GM06990 (cell line): Measurements from ENCODE around the gene PDGFC.

Experiments
- DNase-seq: peaks from one replicate; pipeline ENCODE4 v3.0.0-alpha.2; 2011; ENCODE audit not compliant: insufficient read length; ENCODE audit errors: extremely low read depth
- H3K27me3 ChIP-seq: replicated peaks from 2 replicates; pipeline ENCODE4 v1.6.0; 2011; ENCODE audit warnings: low read length; ENCODE audit not compliant: control insufficient read depth, insufficient read depth
- H3K36me3 ChIP-seq: 2 replicates; pipeline ENCODE4 v1.5.1; 2011; ENCODE audit warnings: low read length; ENCODE audit not compliant: control insufficient read depth, insufficient read depth
- H3K4me3 ChIP-seq: replicated peaks from 2 replicates; pipeline ENCODE4 v1.5.1; 2011; ENCODE audit warnings: low read depth, mild to moderate bottlenecking, control low read depth, low read length
- TF ChIP-seq, protein P1 (sequence below): IDR thresholded peaks from 2 replicates; pipeline ENCODE4 v1.5.1; 2011; ENCODE audit warnings: low read length, control low read depth, mild to moderate bottlenecking, inconsistent platforms; ENCODE audit not compliant: insufficient read depth, poor library complexity, severe bottlenecking

The PDGFC gene

DNA sequence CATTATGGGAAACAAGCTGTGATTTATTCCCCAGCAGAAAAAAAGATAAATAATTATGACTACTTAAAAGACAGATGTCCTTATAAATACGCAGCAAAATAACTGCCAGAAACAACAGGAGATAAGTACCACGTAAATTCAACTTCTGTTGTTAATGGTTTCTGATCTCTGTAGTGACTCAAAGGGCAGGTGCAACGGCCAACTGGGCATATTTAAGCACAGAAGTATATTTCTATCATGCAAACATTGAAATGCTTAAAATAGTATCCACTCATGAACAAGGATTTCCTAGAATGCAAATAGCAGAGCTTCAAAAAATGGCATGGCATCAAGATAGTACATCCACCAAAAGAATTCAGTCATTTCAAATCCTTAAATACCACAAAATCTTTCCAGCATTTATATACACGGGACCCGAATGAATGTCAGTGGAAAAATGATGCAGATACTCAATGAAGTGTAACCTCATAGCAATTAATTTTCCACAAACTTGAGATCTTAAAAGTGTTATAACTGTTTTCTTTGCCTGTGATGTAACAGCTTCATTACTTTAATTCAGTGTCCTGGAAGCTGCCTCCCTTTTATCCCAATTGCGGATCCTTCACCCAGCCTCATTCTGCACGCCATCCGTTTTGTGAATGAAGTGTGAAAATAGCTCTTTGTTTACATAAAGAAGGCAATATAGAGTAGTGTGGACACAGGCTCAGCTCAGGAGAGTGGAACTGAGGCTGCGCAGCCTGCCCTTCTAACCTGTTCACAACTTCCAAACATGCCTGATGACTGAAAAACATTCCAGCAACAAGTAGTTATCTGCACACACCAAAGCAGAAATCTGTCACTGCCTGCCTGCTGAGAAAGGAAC lies 10.2 kb downstream of the PDGFC start:
- Histone ChIP-seq H3K27me3 (no peaks in the 10 kb centered on the region), H3K4me3 (no peak overlapping the region), H3K36me3 (no peaks in the 10 kb centered on the region)
- DNase-seq = no peak
- TF ChIP-seq, protein P1, sequence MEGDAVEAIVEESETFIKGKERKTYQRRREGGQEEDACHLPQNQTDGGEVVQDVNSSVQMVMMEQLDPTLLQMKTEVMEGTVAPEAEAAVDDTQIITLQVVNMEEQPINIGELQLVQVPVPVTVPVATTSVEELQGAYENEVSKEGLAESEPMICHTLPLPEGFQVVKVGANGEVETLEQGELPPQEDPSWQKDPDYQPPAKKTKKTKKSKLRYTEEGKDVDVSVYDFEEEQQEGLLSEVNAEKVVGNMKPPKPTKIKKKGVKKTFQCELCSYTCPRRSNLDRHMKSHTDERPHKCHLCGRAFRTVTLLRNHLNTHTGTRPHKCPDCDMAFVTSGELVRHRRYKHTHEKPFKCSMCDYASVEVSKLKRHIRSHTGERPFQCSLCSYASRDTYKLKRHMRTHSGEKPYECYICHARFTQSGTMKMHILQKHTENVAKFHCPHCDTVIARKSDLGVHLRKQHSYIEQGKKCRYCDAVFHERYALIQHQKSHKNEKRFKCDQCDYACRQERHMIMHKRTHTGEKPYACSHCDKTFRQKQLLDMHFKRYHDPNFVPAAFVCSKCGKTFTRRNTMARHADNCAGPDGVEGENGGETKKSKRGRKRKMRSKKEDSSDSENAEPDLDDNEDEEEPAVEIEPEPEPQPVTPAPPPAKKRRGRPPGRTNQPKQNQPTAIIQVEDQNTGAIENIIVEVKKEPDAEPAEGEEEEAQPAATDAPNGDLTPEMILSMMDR = no peak

DNA sequence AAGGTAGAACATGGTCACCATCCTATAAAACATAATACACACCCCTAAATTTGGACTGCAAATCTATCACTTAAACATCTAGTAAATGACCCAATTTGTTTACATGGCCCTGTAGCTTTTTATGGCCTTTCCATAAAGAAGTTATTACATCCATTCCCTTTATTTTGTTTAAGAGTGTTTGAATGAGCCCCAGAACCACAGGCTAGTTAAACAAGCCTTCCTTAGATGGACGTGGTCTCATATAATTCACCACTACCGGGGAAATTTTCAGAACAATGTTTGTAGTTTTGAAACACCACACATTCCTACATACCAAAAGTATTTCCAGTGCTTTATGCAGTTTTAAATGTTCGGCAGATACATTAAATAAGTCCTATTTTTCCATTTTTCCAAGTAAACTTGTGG lies 12.3 kb downstream of the PDGFC start:
- no peaks in the 10 kb centered on the region for H3K36me3 ChIP-seq
- DNase-seq = no peak
- H3K27me3 ChIP-seq = no peaks in the 10 kb centered on the region
- TF ChIP-seq, protein P1 = no peak
- no peak overlapping the region for H3K4me3 ChIP-seq

DNA sequence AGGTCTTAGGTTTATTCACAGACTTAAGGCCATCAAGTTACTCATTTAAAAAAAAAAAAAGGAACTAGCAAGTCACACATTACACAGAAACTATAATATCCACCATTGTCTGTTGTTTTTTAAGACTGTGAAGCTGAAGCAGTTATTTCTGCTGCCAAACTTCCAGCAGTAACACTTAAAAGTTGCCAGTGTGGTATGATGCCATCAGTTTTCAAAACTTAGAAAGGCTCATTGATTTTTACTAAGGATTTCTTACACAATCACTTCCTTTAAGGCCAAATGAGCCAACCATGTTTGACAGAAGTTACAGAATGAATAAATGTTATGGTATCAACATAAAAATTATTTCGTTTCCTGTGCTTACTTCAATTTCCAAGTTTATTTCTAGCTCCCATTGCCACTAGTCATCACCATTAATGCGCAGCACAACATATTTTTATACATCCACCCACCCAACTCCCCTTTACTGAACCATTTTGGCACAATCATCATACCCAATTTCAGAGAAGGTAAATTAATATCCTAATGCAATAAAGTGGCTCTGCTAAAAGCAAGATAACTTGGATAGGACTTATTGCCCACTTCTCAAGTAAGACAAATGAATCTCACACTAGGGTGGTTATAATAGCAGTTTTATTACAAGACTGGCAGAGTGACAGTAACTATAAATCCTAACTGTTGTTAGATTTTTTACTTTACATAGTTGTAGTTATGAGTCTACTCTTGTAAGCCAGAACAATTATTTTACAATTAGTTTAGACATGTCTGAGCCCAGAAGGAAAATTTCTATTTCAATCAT lies 13.1 kb downstream of the PDGFC start:
- H3K27me3 ChIP-seq = no peaks in the 10 kb centered on the region
- TF ChIP-seq, protein P1 = no peak
- H3K36me3 ChIP-seq = no peaks in the 10 kb centered on the region
- no peak overlapping the region for H3K4me3 ChIP-seq
- no peak for DNase-seq

DNA sequence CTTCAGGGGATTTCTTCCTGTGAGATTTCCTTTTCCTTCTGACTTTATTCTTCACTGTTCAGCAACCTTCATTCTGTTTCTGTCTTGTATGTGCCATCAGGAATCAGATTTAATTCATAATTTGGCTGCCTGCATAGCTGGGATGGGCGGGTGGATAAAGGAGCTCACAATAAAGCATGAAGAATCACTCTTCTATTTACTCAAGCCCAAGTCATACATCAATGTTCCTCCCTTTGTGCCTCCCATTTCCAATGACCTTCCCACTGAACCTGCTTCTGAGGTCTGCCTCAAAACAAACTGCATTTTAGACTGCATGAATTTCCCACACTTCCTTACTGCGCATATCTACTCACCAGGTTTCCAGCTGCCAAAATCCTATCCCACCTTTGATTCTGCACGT lies 14.0 kb downstream of the PDGFC start:
- no peak for DNase-seq
- TF ChIP-seq, protein P1 = no peak
- no peaks in the 10 kb centered on the region for H3K27me3 ChIP-seq
- no peaks in the 10 kb centered on the region for H3K36me3 ChIP-seq
- H3K4me3 ChIP-seq = no peak overlapping the region

DNA sequence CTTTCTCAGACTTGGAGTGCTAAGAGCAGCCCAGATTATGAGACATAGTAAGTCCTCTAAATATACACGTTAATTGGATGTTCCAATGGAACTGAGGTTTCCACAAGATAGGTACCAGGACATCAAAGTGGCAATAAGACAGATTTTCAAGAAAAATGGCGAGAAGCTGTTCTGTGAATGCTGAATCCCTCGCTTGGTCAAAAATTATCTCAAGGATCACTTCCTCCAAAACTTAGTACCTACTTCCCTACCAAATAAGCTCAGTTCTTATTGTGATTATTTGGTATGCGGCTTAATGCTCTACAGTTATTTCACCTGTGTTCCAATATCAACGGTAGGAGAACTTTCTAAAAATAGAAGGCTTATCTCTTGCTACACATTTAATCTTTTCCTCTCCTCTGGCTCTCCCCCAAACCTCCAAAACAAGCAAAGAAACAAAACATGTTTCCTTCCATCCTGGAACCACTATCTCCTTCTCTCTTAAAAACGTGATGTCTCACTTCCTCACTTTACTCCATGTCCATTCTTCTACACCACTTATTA lies 14.7 kb downstream of the PDGFC start:
- no peaks in the 10 kb centered on the region for H3K36me3 ChIP-seq
- DNase-seq = no peak
- H3K27me3 ChIP-seq = no peaks in the 10 kb centered on the region
- H3K4me3 ChIP-seq = no peak overlapping the region
- TF ChIP-seq, protein P1 = no peak
